WTC11 (cell line): ENCODE measurements around the gene TPGS1. TPM values are rescaled to one million over a fixed set of nuclear protein-coding genes. Genes with fewer than 3 reads are reported as not detected.

ENCODE experiments used
- ATAC-seq: fragments of 200-7000 bp; cut with Tn5 transposase; 2 replicates; pipeline ENCODE4 v1.10.0; 2021; ENCODE audit warnings: mild to moderate bottlenecking, moderate library complexity
- CTCF ChIA-PET: fragments of 300-600 bp; sonication (Branson Sonifier 250); formaldehyde crosslinking; loops from one replicate; lab custom pipeline; 2021; ENCODE audit warnings: antibody characterized with exemption; lab: Charles Lee
- POLR2A ChIA-PET: fragments of 350-600 bp; sonication (Branson Sonifier 250); formaldehyde crosslinking; loops from one replicate; lab custom pipeline; 2021; ENCODE audit warnings: antibody characterized with exemption; lab: Charles Lee
- DNase-seq: peaks from one replicate; pipeline ENCODE4 v3.0.0; 2021; ENCODE audit warnings: low spot score
- H3K27ac Mint-ChIP-seq: 2 replicates; pipeline ENCODE4 v1.8.0; 2021; ENCODE audit warnings: mixed read lengths
- H3K27me3 Mint-ChIP-seq: 2 replicates; pipeline ENCODE4 v1.8.0; 2021; ENCODE audit warnings: low read depth, mild to moderate bottlenecking, moderate library complexity, mixed read lengths
- H3K36me3 Mint-ChIP-seq: 2 replicates; pipeline ENCODE4 v1.8.0; 2021; ENCODE audit warnings: mixed read lengths
- H3K4me1 Mint-ChIP-seq: 2 replicates; pipeline ENCODE4 v1.8.0; 2022; ENCODE audit warnings: mixed read lengths
- H3K4me3 Mint-ChIP-seq: 2 replicates; pipeline ENCODE4 v1.8.0; 2021; ENCODE audit warnings: mild to moderate bottlenecking, moderate library complexity, mixed read lengths
- H3K9me3 Mint-ChIP-seq: 2 replicates; pipeline ENCODE4 v1.8.0; 2021; ENCODE audit warnings: mixed read lengths
- ATF1 ChIP-seq: sonication (generic); formaldehyde crosslinking; IDR thresholded peaks from 2 replicates; pipeline ENCODE4 v1.8.1; 2023; ENCODE audit warnings: mild to moderate bottlenecking, moderate library complexity, missing genetic modification reagents
- E2F1 ChIP-seq: sonication (generic); formaldehyde crosslinking; IDR thresholded peaks from 2 replicates; pipeline ENCODE4 v1.8.0; 2022; ENCODE audit warnings: mild to moderate bottlenecking, missing genetic modification reagents
- E2F4 ChIP-seq: sonication (generic); formaldehyde crosslinking; IDR thresholded peaks from 2 replicates; pipeline ENCODE4 v1.8.1; 2022; ENCODE audit warnings: low read depth, mild to moderate bottlenecking, moderate library complexity, missing genetic modification reagents, borderline replicate concordance
- EMX1 ChIP-seq: fragments of 250-450 bp; sonication (Bioruptor Pico); IDR thresholded peaks from 2 replicates; pipeline ENCODE4 v1.8.0; 2021; ENCODE audit warnings: mild to moderate bottlenecking
- GABPB1 ChIP-seq: sonication (generic); formaldehyde crosslinking; IDR thresholded peaks from 2 replicates; pipeline ENCODE4 v1.8.1; 2023; ENCODE audit warnings: mild to moderate bottlenecking, missing genetic modification reagents
- KAT7 ChIP-seq: sonication (generic); formaldehyde crosslinking; IDR thresholded peaks from 2 replicates; pipeline ENCODE4 v1.8.1; 2023; ENCODE audit warnings: missing genetic modification reagents, mild to moderate bottlenecking, borderline replicate concordance
- MAX ChIP-seq: sonication (generic); formaldehyde crosslinking; IDR thresholded peaks from 2 replicates; pipeline ENCODE4 v1.8.0; 2022; ENCODE audit warnings: mild to moderate bottlenecking, missing genetic modification reagents
- NFE2L1 ChIP-seq: sonication (generic); formaldehyde crosslinking; IDR thresholded peaks from 2 replicates; pipeline ENCODE4 v1.8.1; 2023; ENCODE audit warnings: missing genetic modification reagents
- NFYB ChIP-seq: sonication (generic); formaldehyde crosslinking; conservative IDR thresholded peaks from 2 replicates; pipeline ENCODE4 v1.8.0; 2022; ENCODE audit warnings: low read depth, missing genetic modification reagents
- PREB ChIP-seq: sonication (generic); formaldehyde crosslinking; IDR thresholded peaks from 2 replicates; pipeline ENCODE4 v1.8.1; 2022; ENCODE audit warnings: mild to moderate bottlenecking, missing genetic modification reagents, moderate library complexity, borderline replicate concordance
- STAT6 ChIP-seq: sonication (generic); formaldehyde crosslinking; conservative IDR thresholded peaks from 2 replicates; pipeline ENCODE4 v1.8.1; 2023; ENCODE audit warnings: mild to moderate bottlenecking, low read depth, missing genetic modification reagents, moderate library complexity
- TEAD1 ChIP-seq: sonication (generic); formaldehyde crosslinking; IDR thresholded peaks from 2 replicates; pipeline ENCODE4 v1.8.0; 2022; ENCODE audit warnings: mild to moderate bottlenecking, missing genetic modification reagents
- USF1 ChIP-seq: sonication (generic); formaldehyde crosslinking; IDR thresholded peaks from 2 replicates; pipeline ENCODE4 v1.8.0; 2022; ENCODE audit warnings: mild to moderate bottlenecking, missing genetic modification reagents
- USF2 ChIP-seq: sonication (generic); formaldehyde crosslinking; IDR thresholded peaks from 2 replicates; pipeline ENCODE4 v1.8.1; 2023; ENCODE audit warnings: mild to moderate bottlenecking, missing genetic modification reagents, moderate library complexity
- ZNF121 ChIP-seq: sonication (generic); formaldehyde crosslinking; IDR thresholded peaks from 2 replicates; pipeline ENCODE4 v1.8.0; 2023; ENCODE audit warnings: missing genetic modification reagents
- ZNF219 ChIP-seq: sonication (generic); formaldehyde crosslinking; IDR thresholded peaks from 2 replicates; pipeline ENCODE4 v1.8.0; 2023; ENCODE audit warnings: missing genetic modification reagents, mild to moderate bottlenecking, borderline replicate concordance
- ZNF671 ChIP-seq: fragments of 250-450 bp; sonication (Bioruptor Pico); IDR thresholded peaks from 2 replicates; pipeline ENCODE4 v1.8.0; 2021; ENCODE audit warnings: mild to moderate bottlenecking
- total RNA-seq: library from RNA; stranded (reverse); gene quantifications from 3 replicates; pipeline ENCODE4 v1.2.3, GENCODE V29; 2021
- TF ChIP-seq, protein P1 (sequence below): sonication (generic); formaldehyde crosslinking; IDR thresholded peaks from 2 replicates; pipeline ENCODE4 v1.8.1; 2023; ENCODE audit warnings: mild to moderate bottlenecking, missing genetic modification reagents, borderline replicate concordance
- TF ChIP-seq, protein P2 (sequence below): sonication (generic); formaldehyde crosslinking; IDR thresholded peaks from 2 replicates; pipeline ENCODE4 v1.8.1; 2022; ENCODE audit warnings: low read depth, missing genetic modification reagents, borderline replicate concordance

TPGS1 gene
- total RNA-seq, 1 experiment from 2014 or later: 18.8 TPM

DNA sequence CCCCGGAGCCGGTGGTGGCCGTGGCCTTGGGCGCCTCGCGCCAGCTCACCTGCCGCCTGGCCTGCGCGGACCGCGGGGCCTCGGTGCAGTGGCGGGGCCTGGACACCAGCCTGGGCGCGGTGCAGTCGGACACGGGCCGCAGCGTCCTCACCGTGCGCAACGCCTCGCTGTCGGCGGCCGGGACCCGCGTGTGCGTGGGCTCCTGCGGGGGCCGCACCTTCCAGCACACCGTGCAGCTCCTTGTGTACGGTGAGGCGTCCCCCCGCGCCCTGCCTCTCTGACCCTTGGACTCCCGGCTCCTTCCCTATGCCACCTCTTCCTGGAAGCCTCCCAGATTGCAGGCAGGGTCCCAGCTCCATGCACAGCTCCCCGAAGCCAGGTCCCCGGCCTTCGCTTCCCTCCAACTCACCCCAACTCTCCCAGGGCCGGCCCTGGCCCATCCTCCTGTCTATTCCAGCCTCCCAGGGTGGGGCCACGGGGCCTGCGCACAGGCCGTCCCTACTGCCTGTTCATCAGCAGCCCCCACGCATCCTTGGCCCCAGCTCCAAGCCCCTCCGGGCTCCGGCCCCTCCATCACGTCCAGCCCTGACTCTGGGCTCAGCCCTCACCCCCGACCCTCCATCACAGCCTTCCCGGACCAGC lies 9.3 kb upstream of the TPGS1 start:
- peaks cover 50% of the 10 kb centered on the region for H3K27me3 Mint-ChIP-seq
- peak; percentile 12 for ATAC-seq
- POLR2A ChIA-PET: interaction anchor here (1.5 kb wide), 1 partner anchor 9 kb away, joined by 4 read pairs; no protein-coding TSS in a partner anchor
- H3K9me3 Mint-ChIP-seq: peaks cover 2% of the 10 kb centered on the region
- no peak overlapping the region for H3K27ac Mint-ChIP-seq
- H3K36me3 Mint-ChIP-seq: no peaks in the 10 kb centered on the region
- TF ChIP-seq NFYB (CRISPR knock-in tag) (no peak), ZNF219 (no peak), PREB (CRISPR knock-in tag) (no peak), EMX1 (CRISPR knock-in tag) (0 out of 2 replicates have a peak, but pooled peaks have one; percentile 22), ZNF671 (CRISPR knock-in tag) (no peak), E2F1 (CRISPR knock-in tag) (no peak)
- TF ChIP-seq, all 79 proteins: peak for 1
- peak overlapping the region; percentile 65 for H3K4me3 Mint-ChIP-seq
- H3K4me1 Mint-ChIP-seq: peaks cover 7% of the 10 kb centered on the region
- no peak for DNase-seq
- CTCF ChIA-PET: interaction anchor here (0.9 to 2.2 kb wide), 7 partner anchors 9 to 131 kb away, joined by 3 to 57 read pairs (median 4); no protein-coding TSS in a partner anchor

- no peak for DNase-seq
- Mint-ChIP-seq H3K4me1 (peaks cover 5% of the 10 kb centered on the region), H3K36me3 (no peaks in the 10 kb centered on the region), H3K27me3 (peaks cover 53% of the 10 kb centered on the region), H3K4me3 (peak overlapping the region; percentile 65), H3K9me3 (no peaks in the 10 kb centered on the region), H3K27ac (no peak overlapping the region)
- CTCF ChIA-PET: interaction anchor here (0.6 to 2.2 kb wide), 7 partner anchors 8 to 232 kb away, joined by 3 to 57 read pairs (median 4); no protein-coding TSS in a partner anchor
- POLR2A ChIA-PET: interaction anchor here (1.5 kb wide), 1 partner anchor 10 kb away, joined by 4 read pairs; no protein-coding TSS in a partner anchor
- peak; percentile 6; the same call in 1 of the 2 replicates for ATAC-seq
- TF ChIP-seq NFE2L1 (CRISPR knock-in tag) (no peak), ATF1 (CRISPR knock-in tag) (no peak), USF2 (CRISPR knock-in tag) (no peak), USF1 (CRISPR knock-in tag) (no peak), TEAD1 (CRISPR knock-in tag) (no peak), GABPB1 (CRISPR knock-in tag) (no peak), E2F4 (CRISPR knock-in tag) (no peak), MAX (CRISPR knock-in tag) (no peak), STAT6 (CRISPR knock-in tag) (no peak), ZNF121 (CRISPR knock-in tag) (no peak), KAT7 (CRISPR knock-in tag) (no peak), EMX1 (CRISPR knock-in tag) (no peak)
- TF ChIP-seq, protein P1, sequence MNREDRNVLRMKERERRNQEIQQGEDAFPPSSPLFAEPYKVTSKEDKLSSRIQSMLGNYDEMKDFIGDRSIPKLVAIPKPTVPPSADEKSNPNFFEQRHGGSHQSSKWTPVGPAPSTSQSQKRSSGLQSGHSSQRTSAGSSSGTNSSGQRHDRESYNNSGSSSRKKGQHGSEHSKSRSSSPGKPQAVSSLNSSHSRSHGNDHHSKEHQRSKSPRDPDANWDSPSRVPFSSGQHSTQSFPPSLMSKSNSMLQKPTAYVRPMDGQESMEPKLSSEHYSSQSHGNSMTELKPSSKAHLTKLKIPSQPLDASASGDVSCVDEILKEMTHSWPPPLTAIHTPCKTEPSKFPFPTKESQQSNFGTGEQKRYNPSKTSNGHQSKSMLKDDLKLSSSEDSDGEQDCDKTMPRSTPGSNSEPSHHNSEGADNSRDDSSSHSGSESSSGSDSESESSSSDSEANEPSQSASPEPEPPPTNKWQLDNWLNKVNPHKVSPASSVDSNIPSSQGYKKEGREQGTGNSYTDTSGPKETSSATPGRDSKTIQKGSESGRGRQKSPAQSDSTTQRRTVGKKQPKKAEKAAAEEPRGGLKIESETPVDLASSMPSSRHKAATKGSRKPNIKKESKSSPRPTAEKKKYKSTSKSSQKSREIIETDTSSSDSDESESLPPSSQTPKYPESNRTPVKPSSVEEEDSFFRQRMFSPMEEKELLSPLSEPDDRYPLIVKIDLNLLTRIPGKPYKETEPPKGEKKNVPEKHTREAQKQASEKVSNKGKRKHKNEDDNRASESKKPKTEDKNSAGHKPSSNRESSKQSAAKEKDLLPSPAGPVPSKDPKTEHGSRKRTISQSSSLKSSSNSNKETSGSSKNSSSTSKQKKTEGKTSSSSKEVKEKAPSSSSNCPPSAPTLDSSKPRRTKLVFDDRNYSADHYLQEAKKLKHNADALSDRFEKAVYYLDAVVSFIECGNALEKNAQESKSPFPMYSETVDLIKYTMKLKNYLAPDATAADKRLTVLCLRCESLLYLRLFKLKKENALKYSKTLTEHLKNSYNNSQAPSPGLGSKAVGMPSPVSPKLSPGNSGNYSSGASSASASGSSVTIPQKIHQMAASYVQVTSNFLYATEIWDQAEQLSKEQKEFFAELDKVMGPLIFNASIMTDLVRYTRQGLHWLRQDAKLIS (CRISPR knock-in tag): no peak
- TF ChIP-seq, protein P2, sequence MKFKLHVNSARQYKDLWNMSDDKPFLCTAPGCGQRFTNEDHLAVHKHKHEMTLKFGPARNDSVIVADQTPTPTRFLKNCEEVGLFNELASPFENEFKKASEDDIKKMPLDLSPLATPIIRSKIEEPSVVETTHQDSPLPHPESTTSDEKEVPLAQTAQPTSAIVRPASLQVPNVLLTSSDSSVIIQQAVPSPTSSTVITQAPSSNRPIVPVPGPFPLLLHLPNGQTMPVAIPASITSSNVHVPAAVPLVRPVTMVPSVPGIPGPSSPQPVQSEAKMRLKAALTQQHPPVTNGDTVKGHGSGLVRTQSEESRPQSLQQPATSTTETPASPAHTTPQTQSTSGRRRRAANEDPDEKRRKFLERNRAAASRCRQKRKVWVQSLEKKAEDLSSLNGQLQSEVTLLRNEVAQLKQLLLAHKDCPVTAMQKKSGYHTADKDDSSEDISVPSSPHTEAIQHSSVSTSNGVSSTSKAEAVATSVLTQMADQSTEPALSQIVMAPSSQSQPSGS (CRISPR knock-in tag): no peak
Measured at GRCh38 chr19:498511-498891, 8.8 kb upstream of the TPGS1 start.
